GM23248 (cell line): ENCODE measurements around the gene FALEC. TPM values are rescaled to one million over a fixed set of nuclear protein-coding genes. Genes with fewer than 3 reads are reported as not detected.
A peak's percentile ranks its signal among the peaks of the same experiment; 100 is the strongest.

ENCODE experiments used
- DNase-seq: peaks from one replicate; pipeline ENCODE4 v3.0.0-alpha.2; 2015
- H2AFZ ChIP-seq: fragments of 200-600 bp; sonication (generic); 2 replicates; pipeline ENCODE4 v1.6.1; 2016; ENCODE audit warnings: antibody characterized with exemption
- H3F3A ChIP-seq: fragments of 200-600 bp; sonication (generic); 2 replicates; pipeline ENCODE4 v1.6.1; 2016; ENCODE audit warnings: mild to moderate bottlenecking, antibody characterized with exemption, mixed run types; ENCODE audit not compliant: insufficient read depth
- H3K27ac ChIP-seq: fragments of 200-600 bp; sonication (generic); 2 replicates; pipeline ENCODE4 v1.5.1; 2016; ENCODE audit warnings: mild to moderate bottlenecking
- H3K27me3 ChIP-seq: fragments of 200-600 bp; sonication (generic); replicated peaks from 2 replicates; pipeline ENCODE4 v1.6.1; 2016; ENCODE audit warnings: mild to moderate bottlenecking; ENCODE audit not compliant: insufficient read depth
- H3K36me3 ChIP-seq: fragments of 200-600 bp; sonication (generic); 2 replicates; pipeline ENCODE4 v1.6.1; 2016; ENCODE audit warnings: low read depth, mild to moderate bottlenecking
- H3K4me1 ChIP-seq: fragments of 200-600 bp; sonication (generic); 2 replicates; pipeline ENCODE4 v1.6.1; 2016; ENCODE audit warnings: mild to moderate bottlenecking; ENCODE audit not compliant: insufficient read depth
- H3K4me2 ChIP-seq: fragments of 200-600 bp; sonication (generic); one replicate; pipeline ENCODE4 v1.6.1; 2016; ENCODE audit warnings: mild to moderate bottlenecking; ENCODE audit not compliant: unreplicated experiment
- H3K4me3 ChIP-seq: fragments of 200-600 bp; sonication (generic); 2 replicates; pipeline ENCODE4 v1.5.1; 2016; ENCODE audit warnings: mild to moderate bottlenecking
- H3K79me2 ChIP-seq: fragments of 200-600 bp; sonication (generic); 2 replicates; pipeline ENCODE4 v1.6.1; 2016; ENCODE audit warnings: mild to moderate bottlenecking; ENCODE audit not compliant: insufficient read depth
- H3K9ac ChIP-seq: fragments of 200-600 bp; sonication (generic); 2 replicates; pipeline ENCODE4 v1.6.1; 2016; ENCODE audit warnings: mild to moderate bottlenecking
- H3K9me2 ChIP-seq: fragments of 200-600 bp; sonication (generic); 2 replicates; pipeline ENCODE4 v1.6.1; 2016; ENCODE audit warnings: mixed run types, mild to moderate bottlenecking, moderate library complexity; ENCODE audit not compliant: insufficient read depth
- H3K9me3 ChIP-seq: fragments of 200-600 bp; sonication (generic); one replicate; pipeline ENCODE4 v1.6.1; 2017; ENCODE audit warnings: low read depth
- H4K20me1 ChIP-seq: fragments of 200-600 bp; sonication (generic); 2 replicates; pipeline ENCODE4 v1.6.0; 2016; ENCODE audit not compliant: insufficient read depth
- EZH2 ChIP-seq: fragments of 200-600 bp; sonication (generic); IDR thresholded peaks from 2 replicates; pipeline ENCODE4 v1.6.1; 2018; ENCODE audit warnings: antibody characterized with exemption, mild to moderate bottlenecking; ENCODE audit not compliant: insufficient read depth, poor library complexity, severe bottlenecking
- EZH2phosphoT487 ChIP-seq: fragments of 200-600 bp; sonication (generic); IDR thresholded peaks from 2 replicates; pipeline ENCODE4 v1.6.1; 2018; ENCODE audit warnings: antibody characterized with exemption, moderate library complexity, mild to moderate bottlenecking, low read depth; ENCODE audit not compliant: insufficient read depth
- whole genome bisulfite sequencing, 2 experiments: methylation state at CpG; one replicate each; pipeline ENCODE4 v1.1.6; 2015 to 2017; ENCODE audit warnings: low lambda C conversion rate in 2 of 2, low coverage in 1 of 2; ENCODE audit errors: missing lambda C conversion rate in 2 of 2; 5-methylcytosine and 5-hydroxymethylcytosine counted together
- in situ Hi-C: fragments of 300-500 bp; cut with MboI; formaldehyde crosslinking; loops from 2 replicates; pipeline ENCODE4 v1.15.0; 2020
- polyA plus RNA-seq: library from polyadenylated mRNA; unstranded; fragments of >200 nt; fragmentation: Nextera tagmentation; extraction: Ambion mirVana; gene quantifications from 2 replicates; pipeline ENCODE4 v1.2.1, GENCODE V29; 2016
- total RNA-seq: library from RNA; depleted of rRNA; stranded (reverse); fragments of >200 nt; shearing (Covaris generic); gene quantifications from 2 replicates; pipeline ENCODE4 v1.2.3, GENCODE V29; 2014

FALEC gene
- total and polyA plus RNA-seq, 2 experiments from 2014 or later, result 0.71 TPM; not detected in 1

DNA sequence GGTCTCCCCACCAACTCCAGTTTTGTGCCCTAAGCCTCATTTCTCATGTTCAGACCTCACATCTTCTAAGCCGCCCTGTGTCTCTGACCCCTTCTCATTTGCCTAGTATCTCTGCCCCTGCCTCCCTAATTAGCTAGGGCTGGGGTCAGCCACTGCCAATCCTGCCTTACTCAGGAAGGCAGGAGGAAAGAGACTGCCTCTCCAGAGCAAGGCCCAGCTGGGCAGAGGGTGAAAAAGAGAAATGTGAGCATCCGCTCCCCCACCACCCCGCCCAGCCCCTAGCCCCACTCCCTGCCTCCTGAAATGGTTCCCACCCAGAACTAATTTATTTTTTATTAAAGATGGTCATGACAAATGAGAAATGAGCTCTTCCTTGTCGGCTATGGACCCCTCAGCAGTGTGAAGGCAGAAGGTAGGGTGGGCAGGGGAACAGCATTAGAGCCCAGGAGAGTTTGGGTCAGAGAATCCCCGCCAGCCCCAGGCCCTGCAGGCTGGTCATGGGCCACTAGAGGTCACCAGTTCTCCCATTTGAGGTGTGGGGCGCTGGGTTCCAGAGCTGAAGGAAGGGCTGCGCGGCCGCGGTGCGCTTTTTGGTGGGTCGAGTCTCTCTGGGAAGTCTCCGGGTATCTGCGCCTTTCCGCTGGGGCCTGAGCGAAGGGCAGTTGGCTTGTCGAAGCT lies 45.2 kb downstream of the FALEC start:
- Histone ChIP-seq H2AFZ (peak overlapping the region; percentile 58; the same call in 1 of the 2 replicates), H4K20me1 (no peaks in the 10 kb centered on the region), H3K9ac (peak overlapping the region; percentile 98), H3K79me2 (peaks cover 24% of the 10 kb centered on the region), H3K4me2 (peak overlapping the region; percentile 79), H3K4me3 (peak overlapping the region; percentile 77), H3K4me1 (peaks cover 40% of the 10 kb centered on the region), H3K9me2 (no peaks in the 10 kb centered on the region), H3K36me3 (0 out of 2 replicates have a peak, but pooled peaks cover 2% of the 10 kb centered on the region), H3K27ac (peak overlapping the region; percentile 100), H3K27me3 (no peaks in the 10 kb centered on the region), H3K9me3 (no peaks in the 10 kb centered on the region), H3F3A (peaks cover 42% of the 10 kb centered on the region)
- DNase-seq, result peak; percentile 95
- in situ Hi-C loops, result loop anchor here (10.0 kb wide), 1 partner anchor 254 kb away; no protein-coding TSS in a partner anchor
- 13 to 14% methylated on average over 17 of the region's 17 CpGs for WGBS, 2 experiments
- no peak for TF ChIP-seq EZH2phosphoT487
- no peak for TF ChIP-seq EZH2

DNA sequence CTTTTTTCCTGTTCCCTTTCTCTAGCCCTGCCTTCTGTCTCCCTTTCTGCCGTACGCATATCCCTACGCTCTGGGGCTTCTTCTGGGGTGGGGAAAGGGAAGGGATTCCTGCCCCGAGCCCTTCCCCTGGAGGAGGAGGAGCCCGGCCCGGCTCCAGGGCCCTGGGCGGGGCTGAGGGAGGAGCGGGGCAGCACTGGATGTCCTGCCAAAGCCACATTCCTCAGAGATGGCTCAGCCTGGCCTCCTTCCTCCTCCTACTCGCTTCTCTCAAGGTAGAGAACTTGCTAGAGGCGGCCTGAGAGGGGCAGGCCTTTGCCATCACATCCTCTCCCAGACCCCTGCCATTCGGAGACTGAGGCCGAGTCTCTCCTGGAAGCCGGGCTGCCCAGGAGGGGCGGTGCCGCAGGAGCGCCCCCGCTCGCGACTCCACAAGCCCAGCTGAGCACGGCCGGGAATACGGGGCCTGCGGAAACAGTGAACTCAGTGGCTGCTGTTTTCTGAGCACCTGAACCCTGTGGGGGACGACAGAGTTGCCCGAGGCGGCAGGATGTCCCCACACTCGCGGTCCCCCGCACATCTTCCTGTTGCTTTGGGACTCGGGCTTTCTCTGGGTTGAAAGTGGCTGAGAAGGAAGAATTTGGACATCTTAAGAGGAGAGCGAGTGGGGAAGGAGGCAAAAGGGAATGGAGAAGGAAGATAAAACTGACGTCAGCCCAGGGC lies 45.9 kb downstream of the FALEC start:
- no peaks in the 10 kb centered on the region for H4K20me1 ChIP-seq
- no peak for TF ChIP-seq EZH2phosphoT487
- TF ChIP-seq EZH2, result no peak
- peak overlapping the region; percentile 100 for H3K27ac ChIP-seq
- no peaks in the 10 kb centered on the region for H3K36me3 ChIP-seq
- 1% methylated on average over 31 to 32 of the region's 32 CpGs for WGBS, 2 experiments
- DNase-seq, result peak; percentile 98
- H3K4me2 ChIP-seq, result peak overlapping the region; percentile 97
- no peaks in the 10 kb centered on the region for H3K27me3 ChIP-seq
- peak overlapping the region; percentile 98 for H3K9ac ChIP-seq
- H3K4me3 ChIP-seq, result peak overlapping the region; percentile 77
- peaks cover 47% of the 10 kb centered on the region for H3F3A ChIP-seq
- in situ Hi-C loops, result loop anchor here (10.0 kb wide), 1 partner anchor 253 kb away; no protein-coding TSS in a partner anchor
- peaks cover 41% of the 10 kb centered on the region for H3K4me1 ChIP-seq
- peaks cover 31% of the 10 kb centered on the region for H3K79me2 ChIP-seq
- H2AFZ ChIP-seq, result peak overlapping the region; percentile 58; the same call in 1 of the 2 replicates
- H3K9me2 ChIP-seq, result no peaks in the 10 kb centered on the region
- H3K9me3 ChIP-seq, result no peaks in the 10 kb centered on the region

DNA sequence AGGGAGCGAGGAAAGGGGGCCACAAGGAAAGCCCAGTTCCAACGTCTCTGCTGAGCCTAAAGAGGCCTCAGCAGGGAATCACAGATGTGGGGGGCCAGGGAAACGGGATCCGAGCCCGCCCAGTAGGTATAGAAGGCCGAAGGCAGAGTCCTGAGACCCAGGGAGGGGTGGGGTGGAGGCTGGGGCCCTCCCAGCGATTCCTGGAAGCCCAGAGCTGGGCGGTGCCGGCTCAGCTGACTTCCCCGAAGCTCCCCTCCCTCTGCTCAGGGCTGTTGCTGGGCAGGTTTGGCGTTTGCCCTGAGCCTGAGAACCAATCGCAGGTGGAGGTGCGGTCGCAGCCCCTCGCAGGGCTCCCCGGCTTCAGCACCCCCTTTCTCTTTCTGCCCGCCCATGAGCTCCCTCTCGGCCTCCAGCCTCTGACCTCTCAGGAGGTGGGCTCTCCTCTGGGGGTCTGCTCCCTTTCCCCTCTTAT lies 46.5 kb downstream of the FALEC start:
- DNase-seq, result peak; percentile 96
- Histone ChIP-seq H3F3A (peaks cover 53% of the 10 kb centered on the region), H3K9me3 (no peaks in the 10 kb centered on the region), H3K27ac (peak overlapping the region; percentile 100), H3K9me2 (no peaks in the 10 kb centered on the region), H3K4me3 (peak overlapping the region; percentile 77), H3K4me1 (peaks cover 45% of the 10 kb centered on the region), H3K36me3 (no peaks in the 10 kb centered on the region), H3K27me3 (no peaks in the 10 kb centered on the region), H3K79me2 (peaks cover 37% of the 10 kb centered on the region), H3K9ac (peak overlapping the region; percentile 98), H4K20me1 (no peaks in the 10 kb centered on the region), H3K4me2 (peak overlapping the region; percentile 97), H2AFZ (no peak overlapping the region)
- 1 to 2% methylated on average over 16 to 18 of the region's 18 CpGs for WGBS, 2 experiments
- TF ChIP-seq EZH2phosphoT487, result no peak
- TF ChIP-seq EZH2, result no peak
- in situ Hi-C loops, result loop anchor here (10.0 kb wide), 1 partner anchor 253 kb away; no protein-coding TSS in a partner anchor

DNA sequence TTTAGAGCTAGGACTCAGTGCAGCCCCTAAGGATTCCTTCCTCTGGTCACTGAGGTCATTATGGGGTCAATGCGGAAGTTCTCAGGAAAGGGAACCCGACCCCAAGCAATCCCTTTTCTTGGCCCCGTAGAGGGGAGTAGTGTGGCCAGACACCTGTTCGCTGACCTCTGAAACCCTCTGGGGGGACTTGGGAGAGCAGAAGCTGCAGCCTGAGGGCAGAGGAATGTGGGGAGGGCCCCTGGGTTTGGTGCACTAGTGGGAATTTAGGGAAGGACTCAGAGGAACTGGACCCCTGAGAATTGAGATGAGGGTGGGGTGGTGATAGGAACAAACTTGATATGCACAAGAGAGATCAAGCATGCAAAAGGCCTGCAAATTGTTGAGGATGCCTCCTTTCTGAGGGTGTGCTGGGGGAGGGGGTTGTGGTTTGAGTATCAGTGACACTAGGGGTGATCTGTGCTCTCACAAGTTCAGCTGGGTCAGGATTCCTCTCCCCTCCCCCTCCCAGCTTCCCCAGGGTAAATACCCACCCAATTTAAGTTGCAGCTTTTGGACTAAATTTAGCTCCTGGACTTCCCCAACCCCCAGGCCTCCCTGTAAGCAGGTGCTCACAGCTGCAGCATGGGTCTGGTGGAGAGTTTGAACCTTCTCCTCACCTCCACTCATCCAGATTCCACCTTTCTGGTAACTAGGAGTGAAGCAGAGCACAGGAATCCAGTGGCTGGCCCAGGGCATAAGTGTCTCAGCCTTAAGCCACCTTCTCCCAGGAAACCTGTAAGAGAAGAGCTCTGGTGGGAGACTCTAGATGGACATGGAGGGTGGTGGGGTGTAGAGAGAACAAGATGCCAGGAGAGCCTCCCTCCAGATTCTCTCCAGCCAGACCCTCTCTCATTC lies 47.1 kb downstream of the FALEC start:
- peaks cover 44% of the 10 kb centered on the region for H3K79me2 ChIP-seq
- no peak for TF ChIP-seq EZH2
- no peak for TF ChIP-seq EZH2phosphoT487
- H3K9me2 ChIP-seq, result no peaks in the 10 kb centered on the region
- peaks cover 52% of the 10 kb centered on the region for H3K4me1 ChIP-seq
- in situ Hi-C loops, result loop anchor here (10.0 kb wide), 1 partner anchor 252 kb away; no protein-coding TSS in a partner anchor
- no peak for DNase-seq
- peaks cover 60% of the 10 kb centered on the region for H3F3A ChIP-seq
- WGBS, 2 experiments, result 22 to 23% methylated on average over 4 of the region's 4 CpGs
- no peak overlapping the region for H2AFZ ChIP-seq
- no peaks in the 10 kb centered on the region for H4K20me1 ChIP-seq
- H3K9me3 ChIP-seq, result no peaks in the 10 kb centered on the region
- peak overlapping the region; percentile 97 for H3K4me2 ChIP-seq
- peak overlapping the region; percentile 77 for H3K4me3 ChIP-seq
- H3K9ac ChIP-seq, result peak overlapping the region; percentile 98
- H3K36me3 ChIP-seq, result no peaks in the 10 kb centered on the region
- no peaks in the 10 kb centered on the region for H3K27me3 ChIP-seq
- peak overlapping the region; percentile 100 for H3K27ac ChIP-seq
